CD4-positive, alpha-beta T cell treated with Interleukin-15 for 1 hour (primary cell): ENCODE data around the gene PTRHD1.

Experiments
- DNase-seq: peaks from one replicate; pipeline ENCODE4 v3.0.0-alpha.2; 2020

PTRHD1 gene

DNA sequence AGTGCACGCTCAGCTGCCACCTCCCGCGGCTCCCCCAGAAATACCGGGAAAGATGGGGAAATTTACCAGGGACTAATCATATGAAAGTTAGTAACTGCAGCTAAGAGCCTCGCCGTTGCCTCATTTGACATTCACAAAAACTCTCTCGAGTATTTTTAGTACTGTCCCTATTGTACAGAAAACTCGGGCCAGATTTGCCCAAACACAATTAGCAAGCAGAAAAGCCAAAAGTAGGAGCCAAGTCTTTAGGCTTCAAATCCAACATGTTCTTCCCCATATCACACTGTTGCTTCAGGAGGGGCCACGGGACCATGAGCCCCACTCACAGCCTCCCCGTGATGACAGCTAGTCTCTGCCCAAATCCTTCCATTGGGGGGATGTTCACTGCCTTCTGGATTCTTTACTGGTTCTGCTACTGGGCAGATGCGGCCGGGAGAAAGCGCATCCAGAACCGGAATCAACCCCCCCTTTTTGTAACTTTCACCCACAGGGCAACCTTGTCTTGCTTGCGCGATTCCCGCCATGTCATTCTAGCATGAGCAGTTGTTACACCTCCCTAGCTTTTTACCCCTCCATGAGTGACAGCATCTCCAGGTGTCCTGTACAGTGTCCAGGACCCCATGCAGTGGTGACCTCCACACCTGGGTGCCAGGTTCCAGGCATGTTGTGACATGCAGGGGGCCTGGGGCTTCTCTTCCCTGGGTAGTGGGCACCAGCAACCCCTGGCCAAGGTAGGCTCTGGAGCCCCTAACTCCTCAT is 35.2 kb upstream of the PTRHD1 start:
- no peak for DNase-seq

DNA sequence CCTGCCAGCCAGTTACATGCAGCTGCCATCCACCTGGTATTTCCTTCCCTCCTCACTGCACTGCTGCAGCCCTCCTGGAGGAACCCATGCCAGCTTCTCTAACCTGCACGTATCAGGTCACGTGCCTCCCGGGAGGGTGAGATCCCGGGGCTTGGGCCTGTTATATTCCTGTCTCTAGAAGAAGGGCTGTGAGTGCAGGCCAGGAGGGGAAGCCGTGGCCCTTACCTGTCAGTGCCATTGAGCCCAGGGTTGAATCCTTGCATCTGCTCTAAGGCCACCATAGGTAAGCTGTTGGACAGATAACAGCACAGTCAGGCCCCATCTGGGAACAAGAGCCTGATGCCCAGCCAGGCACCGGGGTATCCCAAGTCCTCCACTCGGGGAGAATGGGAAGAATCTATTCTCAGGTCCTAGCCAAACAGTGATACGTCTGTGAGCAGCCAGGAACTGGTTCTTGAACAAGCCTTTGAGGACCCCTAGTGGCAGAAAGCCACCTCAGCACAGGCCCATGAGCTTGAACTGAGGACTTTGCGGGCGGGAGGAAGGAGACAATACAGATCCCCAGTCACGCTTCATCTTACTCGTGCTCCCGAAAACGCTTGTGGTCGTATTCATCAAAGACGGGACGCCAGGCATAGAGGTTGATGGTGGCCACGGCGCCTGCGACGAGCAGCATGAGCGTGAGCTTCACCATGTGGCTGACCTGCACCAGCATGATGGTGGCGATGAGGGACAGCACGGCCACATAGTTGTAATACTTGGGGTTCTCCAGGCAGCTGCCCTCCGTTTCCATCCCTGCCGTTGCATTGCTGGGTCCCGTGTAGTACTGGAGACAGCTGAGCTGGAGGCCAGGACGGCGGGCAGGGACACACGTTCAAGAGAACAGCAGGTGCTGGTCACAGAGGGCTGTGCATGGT is 34.4 kb upstream of the PTRHD1 start:
- peak; percentile 67 for DNase-seq

DNA sequence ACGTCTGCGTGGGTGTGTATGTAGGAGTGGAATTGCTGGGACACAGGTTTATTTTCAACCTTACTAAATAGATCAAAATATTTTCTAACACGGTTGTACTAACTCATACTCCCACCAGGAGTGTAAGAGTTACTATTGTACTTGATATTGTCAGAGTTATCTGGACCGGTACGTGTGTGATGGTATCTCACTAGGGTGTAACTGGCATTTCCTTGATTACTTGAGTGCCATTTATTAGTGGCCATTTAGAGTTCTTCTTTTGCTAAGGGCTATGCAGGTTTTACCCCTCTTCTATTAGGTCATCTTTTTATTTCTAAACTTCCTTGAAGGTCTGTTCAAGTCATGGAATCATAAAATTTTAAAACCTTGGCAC is 33.6 kb upstream of the PTRHD1 start:
- DNase-seq = no peak

DNA sequence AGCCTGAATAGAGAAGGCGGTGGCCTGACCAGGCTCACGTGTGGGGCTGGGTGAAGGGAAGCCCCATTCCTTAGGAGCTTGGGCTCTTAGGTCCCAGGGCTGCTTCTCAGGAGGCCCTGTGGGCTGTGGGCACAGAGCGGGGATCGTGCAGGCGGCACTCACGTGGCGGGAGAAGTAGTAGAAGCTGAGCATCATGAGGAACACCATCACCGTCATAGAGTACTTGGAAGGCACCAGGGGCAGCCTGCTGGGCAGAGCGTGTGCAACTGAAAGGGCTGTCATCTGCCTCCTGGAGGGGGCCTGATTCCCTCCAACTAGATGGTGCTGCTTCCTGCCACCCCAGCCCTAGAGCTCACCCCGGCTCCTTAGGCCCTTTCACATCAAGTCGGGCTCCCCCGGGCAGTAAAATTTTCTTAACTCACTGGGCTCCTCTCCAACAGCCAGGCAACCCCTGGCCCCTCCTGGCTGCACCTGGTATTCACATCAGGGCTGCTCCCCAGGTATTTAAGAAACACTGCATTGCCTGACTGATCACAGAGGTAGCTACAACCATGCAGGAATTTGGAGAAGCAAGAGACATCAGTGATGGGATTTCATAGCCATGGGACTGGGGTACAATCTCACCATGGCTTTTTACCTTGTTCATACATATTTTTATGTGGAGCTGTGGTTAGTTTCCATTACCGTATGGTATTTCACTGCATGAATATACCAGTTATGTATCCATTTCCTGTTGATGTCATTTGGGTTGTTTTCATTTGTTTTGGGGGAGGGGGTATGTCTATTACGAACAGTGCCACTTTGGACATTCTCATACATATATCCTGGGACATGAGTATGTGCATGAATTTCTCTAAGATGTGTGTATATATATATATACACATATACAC is 32.9 kb upstream of the PTRHD1 start:
- DNase-seq = no peak

DNA sequence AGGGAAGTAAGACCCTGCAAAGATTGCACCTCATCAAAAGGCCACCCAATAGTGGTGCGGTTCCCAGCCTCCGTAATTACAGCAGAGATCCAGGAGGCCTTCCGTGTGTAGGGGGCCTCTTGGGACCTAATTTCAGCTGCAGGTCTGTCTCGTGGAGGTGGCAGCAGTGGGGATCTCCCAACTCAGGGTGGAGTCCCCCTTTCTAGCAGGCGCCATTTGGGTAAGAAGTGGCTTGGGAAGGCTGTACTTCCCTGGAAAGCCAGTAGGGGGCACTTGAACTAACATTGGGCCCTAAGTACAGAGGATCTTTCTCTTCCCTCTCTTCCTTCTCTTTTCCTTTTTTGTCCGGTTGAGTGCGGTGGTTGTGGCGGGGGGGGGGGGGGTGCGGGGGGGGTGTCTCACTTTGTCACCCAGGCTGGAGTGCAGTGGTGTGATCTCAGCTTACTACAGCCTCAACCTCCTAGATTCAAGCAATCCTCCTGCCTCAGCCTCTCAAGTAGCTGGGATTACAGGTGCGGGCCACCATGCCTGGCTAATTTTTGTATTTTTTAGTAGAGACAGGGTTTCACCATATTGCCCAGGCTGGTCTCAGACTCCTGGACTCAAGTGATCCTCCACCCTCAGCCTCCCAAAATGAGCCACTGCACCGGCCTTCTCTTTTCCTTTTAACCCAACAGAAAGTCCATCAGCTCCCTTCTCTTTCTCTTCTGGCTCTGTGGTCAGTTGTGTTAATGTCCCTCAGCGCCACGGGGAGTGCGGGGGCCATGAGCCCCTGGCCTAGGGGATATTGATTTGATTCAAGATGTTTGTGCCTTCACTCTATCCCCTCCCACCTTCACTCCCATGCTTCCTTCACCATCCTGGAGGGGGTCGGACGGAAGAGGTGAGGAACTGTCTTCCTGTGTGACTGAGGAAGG is 32.0 kb upstream of the PTRHD1 start:
- DNase-seq = no peak

DNA sequence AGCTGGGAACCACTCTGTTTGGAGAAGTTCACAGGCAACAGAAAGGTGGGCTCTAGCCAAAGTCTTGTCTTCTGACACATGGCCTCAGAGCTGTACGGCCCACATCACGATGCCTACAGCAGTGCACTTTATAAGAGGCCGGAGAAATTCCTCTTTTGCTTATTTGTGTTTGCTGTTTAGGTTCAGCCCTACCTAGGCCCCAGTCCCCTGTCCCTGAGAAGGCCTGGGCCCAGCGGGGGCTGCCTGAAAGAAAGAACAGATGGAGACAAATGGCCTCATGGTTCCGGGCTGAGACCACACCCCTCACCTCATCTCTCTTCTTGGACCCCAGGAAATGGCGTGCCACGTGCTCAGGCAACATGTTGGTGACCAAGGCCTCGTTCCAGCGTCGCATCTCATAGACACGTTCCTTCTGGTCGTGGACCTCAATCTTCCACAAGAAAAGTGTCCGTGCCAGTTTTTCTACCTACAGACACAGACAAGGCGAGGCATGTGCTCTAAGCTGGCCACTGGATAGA is 30.9 kb upstream of the PTRHD1 start:
- no peak for DNase-seq

DNA sequence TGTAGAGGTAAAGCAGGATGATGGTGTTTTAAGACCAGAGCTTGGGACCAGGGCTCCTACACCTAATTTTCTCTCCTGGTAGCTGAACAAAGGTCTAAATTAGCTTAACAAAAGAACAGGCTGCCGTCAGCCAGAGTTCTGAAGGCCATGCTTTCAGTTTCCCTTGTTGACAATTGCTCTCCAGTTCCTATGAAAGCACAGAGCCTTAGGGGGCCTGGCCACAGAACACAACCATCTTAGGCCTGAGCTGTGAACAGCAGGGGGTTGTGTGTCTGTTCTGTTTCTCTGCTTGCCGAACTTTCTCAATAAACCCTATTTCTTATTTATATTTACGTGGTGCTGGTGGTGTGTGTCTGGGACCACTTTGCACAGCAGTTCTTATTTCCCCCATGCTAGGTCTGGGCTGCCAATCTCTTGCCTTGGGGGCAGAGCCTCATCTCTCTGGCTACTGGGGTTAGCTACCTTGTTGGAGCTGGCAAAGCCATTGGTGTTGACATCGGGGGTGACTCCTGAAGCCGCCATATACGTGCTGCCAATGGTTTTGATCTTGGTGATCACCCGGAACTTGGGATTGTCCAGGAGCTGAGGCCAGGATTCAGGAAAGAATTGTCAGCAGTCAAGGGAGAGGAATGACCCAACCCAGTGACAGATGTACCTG is 29.0 kb upstream of the PTRHD1 start:
- no peak for DNase-seq

DNA sequence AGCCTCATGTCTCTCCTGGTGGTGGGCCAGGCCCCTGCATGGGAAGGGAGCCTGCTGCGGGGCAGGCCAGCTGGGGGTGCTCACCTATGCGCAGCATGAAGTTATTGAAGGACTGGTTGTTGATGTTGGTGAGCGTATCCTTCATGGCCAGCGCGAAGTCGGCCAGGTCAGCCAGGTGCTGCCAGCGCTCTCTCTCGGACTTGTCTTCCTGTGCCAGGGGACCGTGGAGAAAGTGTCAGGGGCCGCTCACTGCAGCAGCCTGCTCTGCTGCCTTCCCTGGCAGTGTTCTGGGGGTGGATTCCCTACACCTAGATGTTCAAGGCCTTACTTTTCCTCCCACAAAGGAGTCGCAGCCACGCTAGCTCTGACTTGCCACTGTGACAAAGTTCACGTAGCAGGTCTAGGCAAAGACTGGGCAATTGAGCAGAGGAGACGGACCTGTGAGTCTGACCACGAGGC is 28.3 kb upstream of the PTRHD1 start:
- DNase-seq = no peak

DNA sequence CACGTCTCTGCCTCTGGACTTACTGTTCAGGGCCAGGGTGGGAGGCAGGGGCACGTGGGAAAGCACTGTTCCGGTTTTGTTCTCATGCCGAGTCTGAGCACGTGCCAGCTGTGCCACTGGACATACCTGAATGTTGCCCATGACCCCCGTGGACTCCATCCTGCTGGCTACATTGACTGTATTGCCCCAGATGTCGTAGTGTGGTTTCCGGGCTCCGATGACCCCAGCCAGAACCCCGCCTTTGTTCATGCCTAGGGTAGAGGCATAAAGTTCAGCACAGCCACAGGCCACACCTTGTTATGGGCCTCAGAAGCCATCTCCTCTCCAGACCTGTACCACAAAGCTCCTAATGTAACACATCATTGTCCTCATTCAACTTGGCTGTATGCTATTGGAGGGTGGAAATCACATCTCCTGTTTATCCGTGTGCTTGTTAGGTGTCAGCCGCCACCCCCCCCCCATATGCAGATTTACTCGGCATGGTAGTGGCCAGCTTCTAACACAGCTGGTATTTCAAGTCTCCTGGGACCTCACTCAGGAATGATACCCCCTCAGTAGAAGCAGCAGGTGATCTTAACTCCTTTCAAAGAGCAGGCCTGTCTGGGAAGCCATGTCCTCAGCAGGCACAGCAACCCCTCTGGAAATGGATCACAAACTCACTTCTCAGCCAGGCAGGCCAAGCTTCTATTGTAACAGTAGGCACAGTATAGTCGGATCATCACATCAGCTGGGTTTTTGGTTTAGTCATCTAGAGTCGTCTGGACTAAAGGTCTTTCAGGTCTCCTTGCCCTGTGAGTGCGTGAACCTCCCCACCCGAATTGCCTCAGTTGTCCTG is 27.6 kb upstream of the PTRHD1 start:
- no peak for DNase-seq

DNA sequence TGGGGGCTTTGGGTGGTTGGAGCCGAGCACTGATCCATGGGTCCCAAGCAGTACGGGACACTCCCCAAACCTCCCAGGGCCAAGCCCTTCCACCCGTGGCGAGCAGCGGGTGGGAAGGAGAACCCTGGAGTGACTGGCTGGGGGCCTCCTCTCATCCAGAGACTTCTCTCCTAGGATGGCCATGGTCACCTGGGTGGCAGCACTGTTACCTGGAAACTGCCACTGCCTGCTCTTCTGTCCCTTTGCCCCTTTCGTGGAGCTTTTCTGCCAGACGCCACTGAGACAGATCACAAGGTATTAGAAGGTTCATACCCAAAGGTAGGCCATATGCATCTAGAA is 27.0 kb upstream of the PTRHD1 start:
- no peak for DNase-seq

DNA sequence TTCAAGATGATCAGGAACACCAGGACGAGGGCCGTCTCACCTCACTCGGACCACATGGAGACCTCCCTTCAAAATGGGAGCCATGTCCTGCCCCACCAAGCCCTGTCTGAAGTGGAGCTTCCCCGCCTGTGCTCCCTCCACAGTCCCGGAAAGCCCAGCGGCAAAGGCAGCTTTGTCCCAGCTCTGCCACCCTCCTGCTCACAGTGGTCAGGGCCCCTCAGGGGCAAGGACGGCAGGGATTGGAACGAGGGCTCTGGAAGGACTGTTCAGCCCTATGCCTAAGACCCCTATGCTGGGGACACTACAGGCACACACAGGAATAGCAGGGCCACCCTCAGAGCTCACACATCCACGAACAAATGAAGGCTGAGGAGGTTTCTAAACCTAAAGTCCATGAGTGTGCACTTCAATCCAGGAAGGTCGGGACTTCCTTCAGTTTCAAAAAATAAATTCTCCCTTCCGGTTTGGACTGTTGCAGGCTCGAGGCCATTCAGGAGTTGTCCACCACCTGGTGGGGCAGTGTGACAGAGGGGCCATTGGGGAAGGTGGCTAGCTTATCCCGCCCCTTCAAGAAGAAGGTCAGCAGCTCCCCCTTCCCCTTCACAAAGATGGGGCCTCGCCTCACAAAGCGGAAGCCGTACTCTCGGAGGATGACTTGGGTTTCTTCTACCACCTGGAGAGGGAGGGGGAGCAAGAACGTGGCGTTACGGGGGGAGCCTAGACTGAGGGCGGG is 26.4 kb upstream of the PTRHD1 start:
- DNase-seq = no peak

DNA sequence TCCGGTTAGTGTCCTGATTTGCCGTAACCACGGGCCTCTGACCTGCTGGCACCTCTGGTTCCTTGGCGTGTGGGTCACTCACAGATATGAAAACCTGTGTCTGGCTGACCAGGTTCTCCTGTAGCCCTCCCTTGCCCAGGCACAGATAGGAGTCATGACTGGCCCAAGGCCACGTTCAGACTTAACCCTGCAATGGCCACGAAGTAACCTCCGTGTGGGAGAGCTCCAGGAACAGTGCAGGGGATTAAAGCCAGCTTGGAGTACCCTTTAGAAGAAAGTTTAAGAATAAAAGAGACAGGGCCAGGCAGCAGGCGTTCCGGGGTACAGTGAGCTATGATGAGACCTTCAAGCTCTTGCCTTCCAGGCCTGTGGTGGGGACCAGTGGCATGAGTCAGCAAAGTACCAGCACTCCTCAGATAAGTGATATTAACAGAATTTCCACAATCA is 25.6 kb upstream of the PTRHD1 start:
- no peak for DNase-seq

DNA sequence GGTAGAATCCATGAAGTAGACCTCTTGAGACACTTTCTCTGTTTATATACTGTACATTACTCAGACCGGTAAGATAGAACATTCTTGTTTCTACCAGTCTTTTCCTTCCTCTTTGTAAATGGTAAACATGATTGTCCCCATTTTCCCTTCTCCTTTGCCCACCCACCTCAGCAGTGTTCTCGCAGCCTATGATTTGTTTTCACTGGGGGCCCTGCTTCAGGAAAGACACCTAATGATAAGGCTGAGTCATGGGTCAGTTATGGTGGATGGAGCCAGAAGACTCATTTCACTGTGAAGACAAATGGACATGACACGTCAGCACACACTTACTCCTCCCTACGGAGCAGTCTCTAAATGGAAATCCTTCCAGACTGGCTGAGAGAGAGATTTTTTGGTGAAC is 23.7 kb upstream of the PTRHD1 start:
- DNase-seq = no peak

DNA sequence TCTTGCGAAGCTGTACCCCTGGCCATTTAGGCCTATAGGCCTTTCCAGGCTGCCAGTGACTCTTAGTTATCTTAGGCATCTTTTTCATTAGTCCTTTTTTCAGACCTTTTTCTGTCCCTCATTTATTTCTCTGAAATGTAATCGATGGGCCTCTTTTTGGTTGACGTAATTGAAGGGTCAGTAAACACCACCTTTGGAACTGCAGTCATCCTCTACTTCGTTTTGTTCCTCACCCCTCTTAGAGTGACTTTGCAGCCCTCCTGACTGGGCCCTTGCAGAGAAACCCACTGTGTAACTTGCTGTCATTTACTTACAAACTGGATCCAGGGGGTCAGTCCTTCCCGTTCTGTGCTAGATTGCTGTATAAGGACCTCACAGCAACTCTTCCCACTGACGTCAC is 23.2 kb upstream of the PTRHD1 start:
- DNase-seq = no peak

DNA sequence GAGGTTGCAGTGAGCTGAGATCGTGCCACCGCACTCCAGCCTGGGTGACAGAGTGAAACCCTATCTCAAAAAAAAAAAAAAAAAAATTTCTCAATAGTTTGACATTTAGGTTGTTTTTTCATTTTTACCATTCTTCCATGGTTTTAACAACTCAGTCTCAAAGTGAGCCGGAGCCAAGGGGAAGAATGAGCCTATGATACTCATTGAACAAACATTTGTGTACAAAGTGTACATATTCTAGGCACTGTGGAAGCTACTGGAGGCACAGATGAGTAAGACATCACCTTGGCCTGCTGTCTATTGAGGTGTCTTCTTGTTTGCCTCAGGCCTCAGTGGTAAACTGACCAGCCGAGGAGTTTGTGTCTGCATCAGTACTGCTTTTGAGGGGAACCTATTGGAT is 22.0 kb upstream of the PTRHD1 start:
- no peak for DNase-seq

DNA sequence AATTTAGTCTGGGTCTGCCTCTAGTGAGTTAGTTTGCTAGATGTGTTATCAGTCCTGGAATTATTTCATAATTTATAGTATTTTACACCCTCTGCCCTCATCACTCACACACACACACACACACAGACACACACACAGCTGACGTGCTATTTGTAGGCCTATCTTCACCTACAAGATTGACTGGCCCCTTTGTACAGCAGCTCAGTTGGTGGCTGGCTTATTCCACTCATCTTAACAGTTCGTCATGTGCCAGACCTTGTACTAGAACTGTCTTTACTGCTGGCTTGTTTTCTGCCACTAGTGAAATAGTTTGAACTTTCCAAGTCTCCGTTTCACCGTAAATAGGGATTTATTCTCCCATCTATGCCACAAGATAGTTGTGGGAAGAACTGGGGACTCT is 21.3 kb upstream of the PTRHD1 start:
- DNase-seq = no peak

DNA sequence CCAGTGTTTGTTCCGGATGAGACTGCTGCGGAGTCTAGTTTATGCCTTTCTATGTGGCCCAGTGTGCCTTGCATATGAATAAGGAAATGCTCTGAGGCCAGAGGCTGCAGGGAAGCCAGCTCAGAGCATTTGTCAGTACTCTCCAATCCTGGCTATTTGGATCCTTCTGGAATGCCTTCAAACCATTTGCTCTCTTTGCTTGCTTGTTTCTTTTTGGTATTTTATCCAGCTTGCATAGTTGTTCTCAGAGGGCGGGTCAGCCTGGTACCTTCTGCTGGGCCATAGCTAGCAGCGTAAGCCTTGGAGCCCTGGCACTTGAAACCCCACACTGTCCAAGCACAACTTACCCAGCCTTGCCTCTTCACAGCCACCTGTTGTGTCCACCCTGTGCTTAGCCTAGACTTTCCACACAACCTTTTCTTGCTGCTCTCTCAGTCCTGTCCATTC is 20.5 kb upstream of the PTRHD1 start:
- no peak for DNase-seq

DNA sequence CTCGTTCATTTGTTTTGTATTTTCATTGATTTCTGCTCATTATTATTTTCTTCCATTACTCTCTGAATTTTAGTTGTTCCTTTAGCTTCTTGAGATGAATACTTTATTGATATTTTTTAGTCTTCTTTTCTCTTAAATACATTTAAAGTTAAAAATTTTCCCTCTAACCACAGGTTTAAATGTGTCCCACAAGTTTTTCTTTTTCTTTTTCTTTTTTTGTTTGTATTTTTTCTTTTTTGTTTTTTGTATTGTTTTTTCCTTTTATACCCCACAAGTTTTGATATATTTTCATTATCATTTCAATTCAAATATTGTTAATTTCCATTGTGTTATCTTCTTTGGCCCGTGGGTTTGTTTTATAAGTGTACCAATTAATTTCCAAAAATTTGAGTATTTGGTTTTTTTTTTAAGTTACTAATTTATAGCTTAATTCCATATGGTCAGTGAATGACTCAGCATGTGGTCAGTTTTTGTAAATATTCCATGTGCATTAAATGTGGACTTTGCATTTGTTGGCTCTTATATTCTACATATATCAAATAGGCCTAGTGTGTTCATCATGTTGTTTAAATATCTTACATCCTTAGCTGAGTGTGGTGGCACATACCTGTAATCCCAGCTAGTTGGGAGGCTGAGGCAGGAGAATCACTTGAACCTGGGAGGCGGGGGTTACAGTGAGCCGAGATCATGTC is 16.3 kb upstream of the PTRHD1 start:
- no peak for DNase-seq

DNA sequence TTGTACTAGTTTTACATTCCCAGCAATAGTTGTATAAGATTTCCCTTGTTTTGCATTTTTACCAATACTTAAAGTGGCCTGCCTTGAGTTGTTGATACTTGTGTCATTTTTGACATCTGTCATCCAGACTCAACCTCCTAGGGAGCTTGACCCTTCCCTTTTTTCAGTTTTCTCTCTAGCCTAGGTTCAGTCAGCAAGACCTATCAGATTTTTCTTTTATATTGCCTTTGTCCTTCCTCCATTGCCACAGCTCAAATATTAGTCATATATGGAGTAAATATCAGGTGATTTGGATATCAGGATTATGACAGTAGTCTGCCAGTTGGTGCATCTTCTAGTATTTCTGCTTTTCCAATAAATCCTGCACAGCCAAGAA is 13.5 kb upstream of the PTRHD1 start:
- DNase-seq = no peak
